Activated CD4-positive, CD25-positive, alpha-beta regulatory T cell treated with anti-CD3 and anti-CD28 coated beads, Interleukin-2, amount 50 U/mL, for 72 hours (primary cell): ENCODE results near the gene ELSPBP1.
"Not testable (repeated sequence)": the region's sequence is repeated elsewhere in the genome, so short reads cannot be mapped to it uniquely, and the experiment has no call there.

Source experiments
- DNase-seq: peaks from one replicate; pipeline ENCODE4 v3.0.0; 2021

Gene ELSPBP1

GRCh38 chr19:48043675-48044258, 49.3 kb downstream of the ELSPBP1 start, which contains the start of gene CABP5:
Gene CABP5, minus strand, starts transcription at chr19:48044079. Its CDS starts 157 bp downstream, at chr19:48043922.
- DNase-seq: no peak

- DNase-seq: no peak
Measured at GRCh38 chr19:48044561-48044960, 50.1 kb downstream of the ELSPBP1 start.

GRCh38 chr19:48051335-48052033, 57.1 kb downstream of the ELSPBP1 start:
- no peak for DNase-seq

- no peak for DNase-seq
Measured at GRCh38 chr19:48053076-48053475, 58.6 kb downstream of the ELSPBP1 start.

GRCh38 chr19:48053856-48054255, 59.4 kb downstream of the ELSPBP1 start:
- no peak for DNase-seq

- no peak for DNase-seq
Measured at GRCh38 chr19:48059331-48059730, 64.9 kb downstream of the ELSPBP1 start.

GRCh38 chr19:48060381-48060780, 65.9 kb downstream of the ELSPBP1 start:
- DNase-seq: no peak

- no peak for DNase-seq
Measured at GRCh38 chr19:48061401-48062344, 67.2 kb downstream of the ELSPBP1 start.

- no peak for DNase-seq
Measured at GRCh38 chr19:48064509-48064908, 70.1 kb downstream of the ELSPBP1 start.

GRCh38 chr19:48069435-48069834, 75.0 kb downstream of the ELSPBP1 start:
- DNase-seq: no peak

GRCh38 chr19:48070177-48070769, 75.8 kb downstream of the ELSPBP1 start:
- DNase-seq: not testable (repeated sequence)
